ENCODE results near the gene ALS2CL. TPM values are rescaled to one million over a fixed set of nuclear protein-coding genes. Genes with fewer than 3 reads are reported as not detected.

ALS2CL gene
- total RNA-seq, 1 experiment from 2014 or later = 16.4 TPM

DNA sequence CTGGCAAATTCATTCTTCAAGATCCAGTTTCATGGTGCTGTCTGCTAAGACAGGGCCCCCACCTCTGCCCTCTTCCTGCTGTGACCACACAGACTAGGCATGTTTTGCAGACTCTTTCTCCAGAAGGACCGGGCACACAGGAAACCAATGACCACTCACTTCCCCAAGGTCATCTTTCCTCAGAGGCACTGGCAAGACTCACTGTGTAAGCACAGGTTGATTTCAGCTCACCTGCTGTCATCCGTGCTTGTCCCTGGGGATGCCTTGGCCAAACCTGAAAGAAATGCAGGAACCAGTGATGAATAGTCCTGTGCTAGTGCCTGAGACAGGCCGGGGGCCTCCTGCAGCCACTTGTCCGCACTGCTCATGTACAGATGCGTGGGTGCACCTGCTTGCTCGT is 33.5 kb downstream of the ALS2CL start:
- Histone ChIP-seq H3K79me2 (ENCODE audit: insufficient read depth, low read length) (no peaks in the 10 kb centered on the region), H3K4me1 (ENCODE audit: control insufficient read depth in 1 of 2, insufficient read depth in 2 of 2, low read length in 2 of 2) (peaks cover 5 to 21% of the 10 kb centered on the region in 2 experiments), H3K27me3 (ENCODE audit: insufficient read depth, low read length) (no peaks in the 10 kb centered on the region), H3K9me3 (ENCODE audit: control insufficient read depth in 1 of 2, insufficient read depth in 1 of 2, low read depth in 1 of 2, low read length in 2 of 2) (no peaks in the 10 kb centered on the region), H3K36me3 (ENCODE audit: control insufficient read depth in 1 of 2, insufficient read depth in 2 of 2, low read length in 2 of 2) (no peaks in the 10 kb centered on the region), H3K4me3 (replicated peaks in 1 of 2; ENCODE audit: low read depth in 1 of 2, low read length in 2 of 2) (no peak overlapping the region), H3K4me2 (ENCODE audit: low read length) (no peak overlapping the region), H2AFZ (ENCODE audit: low read depth, low read length, poor library complexity, severe bottlenecking) (no peak overlapping the region), H3K27ac (ENCODE audit: low read depth, low read length) (no peak overlapping the region), H3K9ac (ENCODE audit: low read length) (no peak overlapping the region), H4K20me1 (ENCODE audit: insufficient read depth) (no peaks in the 10 kb centered on the region), H3K9me2 (ENCODE audit: insufficient read depth) (no peaks in the 10 kb centered on the region)
- no peak for ATAC-seq
- TF ChIP-seq RAD21 (IDR thresholded peaks at IDR 0.05; ENCODE audit: low read depth) = no peak
- no peak for TF ChIP-seq ZFX (IDR thresholded peaks at IDR 0.05)
- no peak for TF ChIP-seq EZH2 (IDR thresholded peaks at IDR 0.05)
- no peak for TF ChIP-seq FOSL1 (IDR thresholded peaks at IDR 0.05; ENCODE audit: low read depth)
- TF ChIP-seq, protein P1, sequence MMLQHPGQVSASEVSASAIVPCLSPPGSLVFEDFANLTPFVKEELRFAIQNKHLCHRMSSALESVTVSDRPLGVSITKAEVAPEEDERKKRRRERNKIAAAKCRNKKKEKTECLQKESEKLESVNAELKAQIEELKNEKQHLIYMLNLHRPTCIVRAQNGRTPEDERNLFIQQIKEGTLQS (IDR thresholded peaks at IDR 0.05) = no peak
- TF ChIP-seq TCF7L2 (IDR thresholded peaks at IDR 0.05; ENCODE audit: borderline replicate concordance, extremely low read depth, insufficient read depth, insufficient read length) = no peak
- TF ChIP-seq SP1 (IDR thresholded peaks at IDR 0.05; ENCODE audit: low read depth) = no peak
- no peak for TF ChIP-seq POLR2A (IDR thresholded peaks at IDR 0.05; ENCODE audit: borderline replicate concordance, extremely low read depth, insufficient read depth, insufficient read length)
- TF ChIP-seq CEBPB (IDR thresholded peaks at IDR 0.05; ENCODE audit: low read depth) = no peak
- TF ChIP-seq, protein P2, sequence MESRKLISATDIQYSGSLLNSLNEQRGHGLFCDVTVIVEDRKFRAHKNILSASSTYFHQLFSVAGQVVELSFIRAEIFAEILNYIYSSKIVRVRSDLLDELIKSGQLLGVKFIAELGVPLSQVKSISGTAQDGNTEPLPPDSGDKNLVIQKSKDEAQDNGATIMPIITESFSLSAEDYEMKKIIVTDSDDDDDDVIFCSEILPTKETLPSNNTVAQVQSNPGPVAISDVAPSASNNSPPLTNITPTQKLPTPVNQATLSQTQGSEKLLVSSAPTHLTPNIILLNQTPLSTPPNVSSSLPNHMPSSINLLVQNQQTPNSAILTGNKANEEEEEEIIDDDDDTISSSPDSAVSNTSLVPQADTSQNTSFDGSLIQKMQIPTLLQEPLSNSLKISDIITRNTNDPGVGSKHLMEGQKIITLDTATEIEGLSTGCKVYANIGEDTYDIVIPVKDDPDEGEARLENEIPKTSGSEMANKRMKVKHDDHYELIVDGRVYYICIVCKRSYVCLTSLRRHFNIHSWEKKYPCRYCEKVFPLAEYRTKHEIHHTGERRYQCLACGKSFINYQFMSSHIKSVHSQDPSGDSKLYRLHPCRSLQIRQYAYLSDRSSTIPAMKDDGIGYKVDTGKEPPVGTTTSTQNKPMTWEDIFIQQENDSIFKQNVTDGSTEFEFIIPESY (IDR thresholded peaks at IDR 0.05; ENCODE audit: extremely low read depth, insufficient replicate concordance, low read length) = no peak
- TF ChIP-seq YY1 (IDR thresholded peaks at IDR 0.05; ENCODE audit: extremely low read depth, insufficient replicate concordance, low read depth, low read length) = no peak
- TF ChIP-seq, protein P3, sequence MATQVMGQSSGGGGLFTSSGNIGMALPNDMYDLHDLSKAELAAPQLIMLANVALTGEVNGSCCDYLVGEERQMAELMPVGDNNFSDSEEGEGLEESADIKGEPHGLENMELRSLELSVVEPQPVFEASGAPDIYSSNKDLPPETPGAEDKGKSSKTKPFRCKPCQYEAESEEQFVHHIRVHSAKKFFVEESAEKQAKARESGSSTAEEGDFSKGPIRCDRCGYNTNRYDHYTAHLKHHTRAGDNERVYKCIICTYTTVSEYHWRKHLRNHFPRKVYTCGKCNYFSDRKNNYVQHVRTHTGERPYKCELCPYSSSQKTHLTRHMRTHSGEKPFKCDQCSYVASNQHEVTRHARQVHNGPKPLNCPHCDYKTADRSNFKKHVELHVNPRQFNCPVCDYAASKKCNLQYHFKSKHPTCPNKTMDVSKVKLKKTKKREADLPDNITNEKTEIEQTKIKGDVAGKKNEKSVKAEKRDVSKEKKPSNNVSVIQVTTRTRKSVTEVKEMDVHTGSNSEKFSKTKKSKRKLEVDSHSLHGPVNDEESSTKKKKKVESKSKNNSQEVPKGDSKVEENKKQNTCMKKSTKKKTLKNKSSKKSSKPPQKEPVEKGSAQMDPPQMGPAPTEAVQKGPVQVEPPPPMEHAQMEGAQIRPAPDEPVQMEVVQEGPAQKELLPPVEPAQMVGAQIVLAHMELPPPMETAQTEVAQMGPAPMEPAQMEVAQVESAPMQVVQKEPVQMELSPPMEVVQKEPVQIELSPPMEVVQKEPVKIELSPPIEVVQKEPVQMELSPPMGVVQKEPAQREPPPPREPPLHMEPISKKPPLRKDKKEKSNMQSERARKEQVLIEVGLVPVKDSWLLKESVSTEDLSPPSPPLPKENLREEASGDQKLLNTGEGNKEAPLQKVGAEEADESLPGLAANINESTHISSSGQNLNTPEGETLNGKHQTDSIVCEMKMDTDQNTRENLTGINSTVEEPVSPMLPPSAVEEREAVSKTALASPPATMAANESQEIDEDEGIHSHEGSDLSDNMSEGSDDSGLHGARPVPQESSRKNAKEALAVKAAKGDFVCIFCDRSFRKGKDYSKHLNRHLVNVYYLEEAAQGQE (IDR thresholded peaks at IDR 0.05; ENCODE audit: low read depth) = no peak
- no peak for TF ChIP-seq EZH2phosphoT487 (IDR thresholded peaks at IDR 0.05; ENCODE audit: borderline replicate concordance)
- TF ChIP-seq, protein P4, sequence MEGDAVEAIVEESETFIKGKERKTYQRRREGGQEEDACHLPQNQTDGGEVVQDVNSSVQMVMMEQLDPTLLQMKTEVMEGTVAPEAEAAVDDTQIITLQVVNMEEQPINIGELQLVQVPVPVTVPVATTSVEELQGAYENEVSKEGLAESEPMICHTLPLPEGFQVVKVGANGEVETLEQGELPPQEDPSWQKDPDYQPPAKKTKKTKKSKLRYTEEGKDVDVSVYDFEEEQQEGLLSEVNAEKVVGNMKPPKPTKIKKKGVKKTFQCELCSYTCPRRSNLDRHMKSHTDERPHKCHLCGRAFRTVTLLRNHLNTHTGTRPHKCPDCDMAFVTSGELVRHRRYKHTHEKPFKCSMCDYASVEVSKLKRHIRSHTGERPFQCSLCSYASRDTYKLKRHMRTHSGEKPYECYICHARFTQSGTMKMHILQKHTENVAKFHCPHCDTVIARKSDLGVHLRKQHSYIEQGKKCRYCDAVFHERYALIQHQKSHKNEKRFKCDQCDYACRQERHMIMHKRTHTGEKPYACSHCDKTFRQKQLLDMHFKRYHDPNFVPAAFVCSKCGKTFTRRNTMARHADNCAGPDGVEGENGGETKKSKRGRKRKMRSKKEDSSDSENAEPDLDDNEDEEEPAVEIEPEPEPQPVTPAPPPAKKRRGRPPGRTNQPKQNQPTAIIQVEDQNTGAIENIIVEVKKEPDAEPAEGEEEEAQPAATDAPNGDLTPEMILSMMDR (IDR thresholded peaks at IDR 0.05 in 2 of 3, conservative IDR thresholded peaks at IDR 0.05 in 1 of 3; ENCODE audit: borderline replicate concordance in 1 of 3, insufficient read depth in 1 of 3, low read depth in 2 of 3, low read length in 2 of 3) = no peak
- no peak for TF ChIP-seq POLR2AphosphoS5 (IDR thresholded peaks at IDR 0.05; ENCODE audit: low read depth, low read length)
- TF ChIP-seq EGR1 (IDR thresholded peaks at IDR 0.05; ENCODE audit: low read depth) = no peak
- POLR2A ChIA-PET = no interaction called here
- CTCF ChIA-PET = interaction anchor here (1.2 to 3.5 kb wide), 5 partner anchors 30 to 210 kb away, joined by 3 to 13 read pairs (median 4); no protein-coding TSS in a partner anchor
- RAD21 ChIA-PET (ENCODE audit: low non-redundant PET in 1 of 2, low total read pairs in 2 of 2, uncharacterized antibody in 2 of 2, unreplicated experiment in 2 of 2) = interaction anchor here in 1 of 2 experiments (1.2 kb wide), 1 partner anchor 171 kb away, joined by 3 read pairs; no protein-coding TSS in a partner anchor
- BruUV-seq (replicated peaks) = no TSS peak
- intact Hi-C loops (cut with micrococcal nuclease) = no loop called here
- no peak for DNase-seq (ENCODE audit: low read depth, low spot score)

Data from HCT116 (cell line).